Measurements from ENCODE around the gene KAZN.

The KAZN gene

DNA sequence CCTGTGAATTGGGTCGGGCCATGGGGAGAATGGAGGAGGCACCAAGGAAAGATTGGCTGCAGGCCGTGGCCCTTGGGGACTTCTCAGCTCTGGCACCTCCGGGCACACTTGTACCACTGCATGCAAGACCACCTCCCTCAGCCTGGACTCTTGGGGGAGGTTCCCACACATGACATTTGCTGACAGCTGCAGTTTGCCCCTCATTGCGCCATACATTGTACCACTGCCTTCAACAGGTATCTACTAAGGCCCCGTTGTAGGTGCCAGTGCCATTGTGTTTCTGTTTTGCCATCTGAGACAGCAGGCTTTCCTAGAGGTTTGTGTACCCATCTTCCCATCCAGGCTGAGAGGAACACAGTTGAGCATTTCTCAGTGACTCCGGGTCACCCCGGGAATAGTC, 395.7 kb downstream of the KAZN start:
- no peak overlapping the region for H3K4me3 ChIP-seq (ENCODE audit: low read depth, low read length)
- TF ChIP-seq, protein P1, sequence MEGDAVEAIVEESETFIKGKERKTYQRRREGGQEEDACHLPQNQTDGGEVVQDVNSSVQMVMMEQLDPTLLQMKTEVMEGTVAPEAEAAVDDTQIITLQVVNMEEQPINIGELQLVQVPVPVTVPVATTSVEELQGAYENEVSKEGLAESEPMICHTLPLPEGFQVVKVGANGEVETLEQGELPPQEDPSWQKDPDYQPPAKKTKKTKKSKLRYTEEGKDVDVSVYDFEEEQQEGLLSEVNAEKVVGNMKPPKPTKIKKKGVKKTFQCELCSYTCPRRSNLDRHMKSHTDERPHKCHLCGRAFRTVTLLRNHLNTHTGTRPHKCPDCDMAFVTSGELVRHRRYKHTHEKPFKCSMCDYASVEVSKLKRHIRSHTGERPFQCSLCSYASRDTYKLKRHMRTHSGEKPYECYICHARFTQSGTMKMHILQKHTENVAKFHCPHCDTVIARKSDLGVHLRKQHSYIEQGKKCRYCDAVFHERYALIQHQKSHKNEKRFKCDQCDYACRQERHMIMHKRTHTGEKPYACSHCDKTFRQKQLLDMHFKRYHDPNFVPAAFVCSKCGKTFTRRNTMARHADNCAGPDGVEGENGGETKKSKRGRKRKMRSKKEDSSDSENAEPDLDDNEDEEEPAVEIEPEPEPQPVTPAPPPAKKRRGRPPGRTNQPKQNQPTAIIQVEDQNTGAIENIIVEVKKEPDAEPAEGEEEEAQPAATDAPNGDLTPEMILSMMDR (IDR thresholded peaks at IDR 0.05; ENCODE audit: low read depth, low read length, missing control alignments): no peak
- DNase-seq (ENCODE audit: low read depth): no peak

DNA sequence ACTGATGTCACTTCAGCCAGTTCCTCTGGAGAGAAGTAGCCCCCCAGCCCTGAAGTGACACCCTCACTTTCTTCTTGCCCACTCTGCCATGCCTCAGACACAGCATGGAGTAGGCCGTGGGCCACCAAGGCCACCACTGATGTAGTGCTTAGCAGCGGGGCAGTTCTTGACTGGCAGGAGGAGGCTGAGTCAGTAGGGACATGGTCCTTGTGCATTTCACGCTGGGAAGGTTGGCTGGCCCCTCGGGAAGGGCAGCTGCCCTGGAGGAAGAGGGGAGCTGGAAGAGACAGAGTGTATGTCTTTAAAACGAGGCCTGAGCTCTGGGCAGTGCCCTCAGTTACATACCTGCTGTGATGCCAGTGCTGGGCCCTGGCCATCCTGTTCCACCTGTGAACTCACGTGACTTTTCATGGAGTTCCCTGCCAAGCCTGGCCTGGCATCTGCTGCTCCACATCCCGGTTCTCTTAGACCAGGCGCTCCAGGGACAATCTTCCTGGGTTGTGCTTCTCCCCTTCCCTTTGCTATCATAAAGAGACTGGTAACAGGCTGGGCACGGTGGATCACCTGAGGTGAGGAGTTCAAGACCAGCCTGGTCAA, 396.5 kb downstream of the KAZN start:
- TF ChIP-seq, protein P1 (IDR thresholded peaks at IDR 0.05; ENCODE audit: low read depth, low read length, missing control alignments): no peak
- no peak overlapping the region for H3K4me3 ChIP-seq (ENCODE audit: low read depth, low read length)
- no peak for DNase-seq (ENCODE audit: low read depth)

DNA sequence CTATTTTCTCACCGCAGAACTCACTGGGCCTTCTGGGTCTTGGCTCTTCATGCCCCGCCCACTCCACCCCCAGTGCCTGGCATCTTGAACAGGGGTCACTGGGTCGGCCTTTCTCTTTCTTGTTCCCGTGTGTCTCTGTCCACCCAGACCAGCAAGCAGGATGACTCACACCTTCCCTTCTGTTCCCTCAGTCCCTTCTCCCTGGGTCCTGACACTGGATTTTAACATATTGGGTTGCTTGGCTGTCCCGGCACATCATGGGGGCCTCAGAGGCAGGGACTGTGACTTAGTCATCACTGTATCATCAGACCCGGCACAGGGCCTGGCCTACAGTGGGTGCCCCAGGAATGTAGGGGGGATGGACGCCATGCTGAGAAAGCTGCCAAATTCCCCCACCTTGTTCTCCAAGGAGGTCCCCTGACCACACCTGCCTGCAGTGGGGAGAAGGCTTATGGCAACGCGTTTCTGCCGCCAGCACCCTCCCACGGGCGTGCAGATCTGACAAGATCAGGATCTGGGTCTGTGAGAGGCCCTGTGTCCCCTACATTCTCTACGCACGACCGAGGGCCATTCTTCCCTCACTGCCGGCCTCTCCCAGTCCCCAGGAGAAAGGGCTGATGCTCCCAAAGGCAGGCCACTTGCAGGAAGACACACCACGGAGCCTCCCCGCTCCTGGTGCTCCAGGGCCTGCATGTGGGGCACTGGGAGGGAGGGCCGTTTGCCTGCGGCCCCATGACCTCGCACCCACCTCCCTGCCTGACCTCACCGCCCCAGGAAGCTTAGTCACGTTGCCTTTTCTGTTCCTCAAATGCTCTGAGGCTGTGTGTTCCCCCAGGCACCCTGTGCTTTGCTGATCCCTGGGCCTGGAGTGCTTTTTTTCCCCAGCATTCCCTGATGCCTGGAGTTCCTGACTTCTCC, 397.9 kb downstream of the KAZN start:
- no peak for DNase-seq (ENCODE audit: low read depth)
- TF ChIP-seq, protein P1 (IDR thresholded peaks at IDR 0.05; ENCODE audit: low read depth, low read length, missing control alignments): no peak
- no peak overlapping the region for H3K4me3 ChIP-seq (ENCODE audit: low read depth, low read length)

DNA sequence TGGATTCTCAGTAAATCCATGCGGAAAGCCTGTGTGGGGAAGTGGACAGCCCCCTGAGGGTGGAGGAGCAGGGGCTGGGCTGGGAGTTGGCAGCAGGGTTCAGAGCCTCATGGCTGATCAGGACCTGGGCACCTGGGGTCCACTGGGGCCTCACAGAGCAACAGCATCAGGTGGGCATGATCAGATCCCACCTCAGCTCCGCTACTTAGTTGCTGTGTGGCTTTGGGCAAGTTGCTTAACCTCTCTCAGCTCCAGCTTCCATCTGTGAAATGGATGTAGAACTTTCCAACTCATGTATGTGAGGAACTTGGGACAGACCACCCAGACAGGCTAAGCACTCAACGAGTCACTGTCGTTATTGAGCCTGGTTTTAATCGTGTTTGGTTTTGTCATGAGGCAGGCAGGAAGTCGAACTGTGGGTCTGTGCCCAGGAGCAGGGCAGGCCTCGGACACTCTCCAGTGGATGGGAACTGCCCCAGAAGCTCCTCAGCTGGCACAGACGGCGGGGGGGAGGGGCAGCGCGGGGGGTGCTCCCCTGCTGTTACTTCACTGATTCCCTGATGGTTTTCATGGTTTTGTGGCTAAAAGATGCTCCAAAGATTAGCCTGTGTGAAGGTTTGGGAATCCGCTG, 399.3 kb downstream of the KAZN start:
- TF ChIP-seq, protein P1 (IDR thresholded peaks at IDR 0.05; ENCODE audit: low read depth, low read length, missing control alignments): no peak
- no peak for DNase-seq (ENCODE audit: low read depth)
- H3K4me3 ChIP-seq (ENCODE audit: low read depth, low read length): no peak overlapping the region

DNA sequence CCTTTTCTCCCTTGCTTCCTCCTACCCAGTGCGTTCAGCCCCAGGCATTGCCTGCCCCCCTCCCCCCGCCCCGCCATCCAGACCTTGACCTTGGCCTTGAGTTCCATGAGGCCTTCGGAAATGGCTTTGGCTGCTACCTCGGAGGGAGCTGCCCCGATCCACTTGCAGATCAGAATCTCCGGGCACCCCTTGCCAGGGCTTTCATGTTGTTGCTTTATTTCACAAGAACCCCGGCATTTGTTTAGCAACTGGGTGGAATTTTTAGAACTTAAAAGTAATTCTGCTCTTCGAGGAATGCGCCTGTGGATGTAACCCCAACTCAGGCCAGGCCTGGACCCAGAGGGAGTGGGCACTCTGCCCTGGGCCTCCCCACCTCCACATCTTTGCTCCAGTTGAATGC, 401.0 kb downstream of the KAZN start:
- DNase-seq (ENCODE audit: low read depth): no peak
- TF ChIP-seq, protein P1 (IDR thresholded peaks at IDR 0.05; ENCODE audit: low read depth, low read length, missing control alignments): no peak
- no peak overlapping the region for H3K4me3 ChIP-seq (ENCODE audit: low read depth, low read length)

DNA sequence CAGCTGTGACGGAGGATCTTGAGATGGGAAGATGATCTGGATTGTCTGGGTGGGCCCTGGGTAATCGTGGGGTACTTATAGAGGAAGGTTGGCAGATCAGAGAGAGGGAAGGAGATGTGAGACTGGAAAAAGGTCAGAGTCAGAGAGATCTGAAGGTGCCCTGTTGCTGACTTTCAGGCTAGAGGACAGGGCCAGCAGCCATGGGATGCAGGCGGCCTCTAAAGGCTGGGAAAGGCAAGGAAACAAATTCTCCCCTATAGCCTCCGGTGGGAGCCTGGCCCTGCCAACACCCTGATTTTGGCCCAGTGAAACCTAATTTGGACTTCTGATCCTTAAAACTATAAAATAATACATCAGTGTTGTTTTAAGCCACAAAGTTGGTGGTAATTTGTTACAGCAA, 401.5 kb downstream of the KAZN start:
- H3K4me3 ChIP-seq (ENCODE audit: low read depth, low read length): no peak overlapping the region
- DNase-seq (ENCODE audit: low read depth): no peak
- TF ChIP-seq, protein P1 (IDR thresholded peaks at IDR 0.05; ENCODE audit: low read depth, low read length, missing control alignments): no peak

Measured in GM12864 (cell line).